Measurements from ENCODE around the gene VWA7. TPM values are rescaled to one million over a fixed set of nuclear protein-coding genes. Genes with fewer than 3 reads are reported as not detected.

Gene VWA7
- total RNA-seq, 2 donors from 2014 or later = 4.2 to 6.3 TPM

DNA sequence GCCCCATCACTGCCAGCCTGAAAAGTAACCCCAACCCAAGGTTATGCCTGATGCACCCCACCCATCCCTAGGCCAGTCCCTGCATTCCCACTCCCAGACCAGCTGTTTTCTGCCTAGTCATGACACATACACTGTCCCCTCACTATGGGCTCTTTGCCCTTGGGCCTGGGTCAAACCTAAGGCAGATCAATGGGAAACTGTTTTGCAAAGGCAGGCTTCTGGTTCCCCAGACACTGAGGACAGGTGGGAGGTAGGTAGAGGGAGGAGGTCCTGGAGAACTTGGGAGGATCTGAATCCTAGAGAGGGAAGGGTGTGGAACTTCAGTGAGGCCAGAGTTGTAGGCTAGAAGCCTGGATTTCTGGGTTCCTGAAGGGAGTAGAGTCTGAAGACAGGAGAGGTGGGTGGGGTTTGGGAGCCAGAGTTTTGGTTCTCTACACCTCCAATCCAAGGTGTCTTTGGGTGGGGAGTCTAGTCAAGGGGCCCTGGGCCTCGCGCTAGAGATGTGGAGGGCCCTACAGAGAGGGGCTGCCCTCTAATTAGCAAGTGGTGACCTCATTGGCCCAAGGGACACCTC, 42.8 kb downstream of the VWA7 start:
- Histone ChIP-seq H3K36me3 (replicated peaks in 1 of 2; ENCODE audit: insufficient read depth in 1 of 2, low read depth in 2 of 2) (peaks cover 9 to 14% of the 10 kb centered on the region in 2 donors), H3K27me3 (no peaks in the 10 kb centered on the region), H3K4me3 (no peak overlapping the region), H3K27ac (peak overlapping the region; percentile 86 to 93 (median 90)), H3K9me3 (no peaks in the 10 kb centered on the region), H3K4me1 (peaks cover 62% of the 10 kb centered on the region)
- no peak for DNase-seq
- WGBS, 2 donors = 59 to 81% methylated on average over 2 of the region's 2 CpGs
- TF ChIP-seq, protein P1, sequence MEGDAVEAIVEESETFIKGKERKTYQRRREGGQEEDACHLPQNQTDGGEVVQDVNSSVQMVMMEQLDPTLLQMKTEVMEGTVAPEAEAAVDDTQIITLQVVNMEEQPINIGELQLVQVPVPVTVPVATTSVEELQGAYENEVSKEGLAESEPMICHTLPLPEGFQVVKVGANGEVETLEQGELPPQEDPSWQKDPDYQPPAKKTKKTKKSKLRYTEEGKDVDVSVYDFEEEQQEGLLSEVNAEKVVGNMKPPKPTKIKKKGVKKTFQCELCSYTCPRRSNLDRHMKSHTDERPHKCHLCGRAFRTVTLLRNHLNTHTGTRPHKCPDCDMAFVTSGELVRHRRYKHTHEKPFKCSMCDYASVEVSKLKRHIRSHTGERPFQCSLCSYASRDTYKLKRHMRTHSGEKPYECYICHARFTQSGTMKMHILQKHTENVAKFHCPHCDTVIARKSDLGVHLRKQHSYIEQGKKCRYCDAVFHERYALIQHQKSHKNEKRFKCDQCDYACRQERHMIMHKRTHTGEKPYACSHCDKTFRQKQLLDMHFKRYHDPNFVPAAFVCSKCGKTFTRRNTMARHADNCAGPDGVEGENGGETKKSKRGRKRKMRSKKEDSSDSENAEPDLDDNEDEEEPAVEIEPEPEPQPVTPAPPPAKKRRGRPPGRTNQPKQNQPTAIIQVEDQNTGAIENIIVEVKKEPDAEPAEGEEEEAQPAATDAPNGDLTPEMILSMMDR (IDR thresholded peaks at IDR 0.05) = no peak
- no peak for TF ChIP-seq POLR2A (IDR thresholded peaks at IDR 0.05)
- ATAC-seq = no peak
- intact Hi-C loops (cut with DNase I) = no loop called here

DNA sequence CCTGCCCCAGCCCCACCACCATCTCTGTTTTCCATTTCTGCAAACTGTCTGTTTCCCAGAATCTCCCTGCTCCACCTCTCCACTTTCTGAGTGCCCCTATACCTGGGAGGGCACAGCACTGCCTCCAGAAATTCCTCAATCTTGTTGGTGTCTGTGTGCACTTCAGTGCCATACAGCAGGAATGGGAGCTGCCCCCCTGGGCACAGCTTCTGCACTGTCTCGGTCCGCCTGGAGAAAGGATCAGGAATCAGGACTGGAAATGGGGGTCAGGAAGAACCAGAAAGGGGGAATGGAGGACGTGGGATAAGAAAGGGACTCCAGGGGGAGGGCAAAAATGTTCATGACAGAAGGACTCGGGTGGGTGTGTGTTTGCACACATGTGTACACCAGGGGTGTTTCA, 43.4 kb downstream of the VWA7 start:
- Histone ChIP-seq H3K4me3 (no peak overlapping the region), H3K4me1 (peaks cover 63% of the 10 kb centered on the region), H3K36me3 (replicated peaks in 1 of 2; ENCODE audit: insufficient read depth in 1 of 2, low read depth in 2 of 2) (peaks cover 9 to 14% of the 10 kb centered on the region in 2 donors), H3K27me3 (no peaks in the 10 kb centered on the region), H3K27ac (peak overlapping the region in 1 of 4 donors; percentile 91), H3K9me3 (no peaks in the 10 kb centered on the region)
- TF ChIP-seq, protein P1 (IDR thresholded peaks at IDR 0.05) = no peak
- intact Hi-C loops (cut with DNase I) = no loop called here
- no peak for ATAC-seq
- 81 to 82% methylated on average over 4 of the region's 4 CpGs for WGBS, 2 donors
- no peak for DNase-seq

DNA sequence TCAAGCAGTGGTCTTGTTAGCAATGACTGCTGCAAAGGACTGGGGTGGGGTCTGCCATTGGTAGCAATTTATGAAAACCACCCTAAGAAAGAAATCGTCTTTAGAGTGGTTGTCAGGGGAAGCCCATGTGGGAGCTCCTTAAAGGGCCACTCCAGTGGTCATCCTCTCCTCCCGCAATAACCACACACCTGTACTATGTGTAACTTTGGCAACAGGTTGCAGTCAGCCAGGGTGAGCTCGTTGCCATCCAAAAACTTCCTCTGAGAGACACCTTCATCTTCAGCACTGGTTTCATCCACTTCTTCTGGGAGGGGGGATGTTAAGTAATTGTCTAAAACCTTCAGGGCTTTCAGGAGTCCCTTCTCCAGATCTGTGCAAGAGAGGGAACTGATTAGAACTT, 45.1 kb downstream of the VWA7 start:
- 47 to 61% methylated on average over 3 of the region's 3 CpGs for WGBS, 2 donors
- intact Hi-C loops (cut with DNase I) = no loop called here
- H3K4me3 ChIP-seq = no peak overlapping the region
- TF ChIP-seq POLR2A (IDR thresholded peaks at IDR 0.05) = no peak
- TF ChIP-seq, protein P1 (IDR thresholded peaks at IDR 0.05) = no peak
- H3K36me3 ChIP-seq (replicated peaks in 1 of 2; ENCODE audit: insufficient read depth in 1 of 2, low read depth in 2 of 2) = peaks cover 9 to 14% of the 10 kb centered on the region in 2 donors
- no peak overlapping the region for H3K27ac ChIP-seq
- no peaks in the 10 kb centered on the region for H3K9me3 ChIP-seq
- DNase-seq (no peak), ATAC-seq (no peak)
- H3K4me1 ChIP-seq = peaks cover 53% of the 10 kb centered on the region
- no peaks in the 10 kb centered on the region for H3K27me3 ChIP-seq

DNA sequence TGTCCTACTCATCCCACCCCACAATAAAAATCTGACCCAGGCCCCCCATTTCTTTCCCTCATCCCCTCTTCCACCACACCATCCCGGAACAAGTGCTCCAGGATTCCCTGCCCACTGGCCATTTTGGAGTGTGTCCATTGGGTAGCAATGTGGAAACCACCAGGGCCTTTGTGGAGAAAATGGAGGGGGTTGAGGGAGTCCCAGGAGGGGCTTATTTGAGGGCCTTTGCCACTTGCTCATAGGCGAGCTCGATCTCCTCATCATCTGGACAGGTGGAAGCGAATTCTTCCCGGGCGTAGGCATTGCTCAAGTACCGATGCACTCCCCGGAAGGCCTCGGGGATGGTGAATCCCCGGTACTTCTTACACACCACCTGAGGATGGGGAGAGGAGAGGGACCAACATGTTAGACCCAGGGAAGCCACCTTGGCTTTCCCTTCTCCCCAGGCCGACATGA, 46.5 kb downstream of the VWA7 start:
- TF ChIP-seq POLR2A (IDR thresholded peaks at IDR 0.05) = no peak
- TF ChIP-seq, protein P1 (IDR thresholded peaks at IDR 0.05) = no peak
- peaks cover 46% of the 10 kb centered on the region for H3K4me1 ChIP-seq
- H3K27me3 ChIP-seq = no peaks in the 10 kb centered on the region
- H3K27ac ChIP-seq = peak overlapping the region in 1 of 4 donors; percentile 93
- H3K9me3 ChIP-seq = no peaks in the 10 kb centered on the region
- intact Hi-C loops (cut with DNase I) = no loop called here
- DNase-seq (no peak), ATAC-seq (no peak)
- WGBS, 2 donors = 76 to 89% methylated on average over 10 to 11 of the region's 11 CpGs
- H3K4me3 ChIP-seq = no peak overlapping the region
- H3K36me3 ChIP-seq (replicated peaks in 1 of 2; ENCODE audit: insufficient read depth in 1 of 2, low read depth in 2 of 2) = peaks cover 9 to 14% of the 10 kb centered on the region in 2 donors

Measured in body of pancreas (tissue), 4 donors.